VCaP (cell line): ENCODE data around the gene RGP1.

Experiments used
- H3K27ac ChIP-seq: fragments of 450-650 bp; 2 replicates; pipeline ENCODE4 v1.5.1; 2017
- TF ChIP-seq, protein P1 (sequence below): fragments of 450-650 bp; conservative IDR thresholded peaks from 2 replicates; pipeline ENCODE4 v1.5.1; 2017; ENCODE audit warnings: mild to moderate bottlenecking, moderate library complexity

The RGP1 gene

GRCh38 chr9:35746583-35746982, 2.5 kb upstream of the RGP1 start:
- TF ChIP-seq, protein P1, sequence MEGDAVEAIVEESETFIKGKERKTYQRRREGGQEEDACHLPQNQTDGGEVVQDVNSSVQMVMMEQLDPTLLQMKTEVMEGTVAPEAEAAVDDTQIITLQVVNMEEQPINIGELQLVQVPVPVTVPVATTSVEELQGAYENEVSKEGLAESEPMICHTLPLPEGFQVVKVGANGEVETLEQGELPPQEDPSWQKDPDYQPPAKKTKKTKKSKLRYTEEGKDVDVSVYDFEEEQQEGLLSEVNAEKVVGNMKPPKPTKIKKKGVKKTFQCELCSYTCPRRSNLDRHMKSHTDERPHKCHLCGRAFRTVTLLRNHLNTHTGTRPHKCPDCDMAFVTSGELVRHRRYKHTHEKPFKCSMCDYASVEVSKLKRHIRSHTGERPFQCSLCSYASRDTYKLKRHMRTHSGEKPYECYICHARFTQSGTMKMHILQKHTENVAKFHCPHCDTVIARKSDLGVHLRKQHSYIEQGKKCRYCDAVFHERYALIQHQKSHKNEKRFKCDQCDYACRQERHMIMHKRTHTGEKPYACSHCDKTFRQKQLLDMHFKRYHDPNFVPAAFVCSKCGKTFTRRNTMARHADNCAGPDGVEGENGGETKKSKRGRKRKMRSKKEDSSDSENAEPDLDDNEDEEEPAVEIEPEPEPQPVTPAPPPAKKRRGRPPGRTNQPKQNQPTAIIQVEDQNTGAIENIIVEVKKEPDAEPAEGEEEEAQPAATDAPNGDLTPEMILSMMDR, result no peak
- H3K27ac ChIP-seq, result peak overlapping the region; percentile 96; the same call in 1 of the 2 replicates

- TF ChIP-seq, protein P1, result no peak
- H3K27ac ChIP-seq, result peak overlapping the region; percentile 96
These were observed 737 bp upstream of the RGP1 start for GRCh38 chr9:35748242-35748857.

GRCh38 chr9:35749515-35750255, 598 bp downstream of the RGP1 start:
- H3K27ac ChIP-seq, result peak overlapping the region; percentile 96

DNA sequence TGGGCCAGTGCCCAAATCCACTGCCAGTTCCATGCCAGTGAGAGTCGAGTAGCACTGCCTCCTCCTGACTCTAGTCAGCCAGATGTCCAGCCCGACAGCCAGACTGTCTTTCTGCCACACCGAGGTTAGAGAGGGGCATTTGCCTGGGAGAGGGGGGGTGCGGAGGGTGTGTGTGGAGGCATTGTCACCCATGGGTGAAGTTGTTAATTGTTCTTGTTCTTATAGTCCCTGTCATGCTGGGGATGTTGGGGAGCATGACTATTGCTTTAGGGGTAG, 1.1 kb downstream of the RGP1 start:
- H3K27ac ChIP-seq, result peak overlapping the region; percentile 96
- TF ChIP-seq, protein P1, result no peak

More at GRCh38 chr9:35749515-35750255, 598 bp downstream of the RGP1 start:
- TF ChIP-seq, protein P1, result no peak

GRCh38 chr9:35753466-35753865, 4.4 kb downstream of the RGP1 start:
- TF ChIP-seq, protein P1, result no peak
- H3K27ac ChIP-seq, result no peak overlapping the region

DNA sequence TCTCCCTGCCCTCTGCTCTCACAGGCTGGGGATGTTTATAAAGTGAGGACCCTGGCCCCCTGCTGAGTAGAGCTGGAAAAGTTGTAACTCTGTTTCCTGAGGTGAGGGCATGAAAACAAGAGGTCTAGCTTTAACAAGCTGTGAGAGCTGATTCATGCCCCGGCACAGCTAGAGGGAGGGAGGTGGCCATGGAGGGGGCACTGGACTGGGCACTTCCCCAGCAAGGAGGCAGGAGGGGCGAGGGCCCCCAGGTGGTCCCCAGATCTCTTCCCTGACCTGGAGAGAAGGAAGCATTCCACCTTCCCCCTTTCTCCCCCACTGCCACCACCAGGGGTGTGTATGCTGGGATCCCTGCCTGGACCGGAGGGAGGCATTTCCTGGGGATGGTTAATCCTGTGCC, 5.2 kb downstream of the RGP1 start, which contains the start of gene MSMP:
Gene MSMP, minus strand, starts transcription at position 13 of the 400 bp plus-strand sequence. CDS start 147 bp downstream, outside the sequence.
- TF ChIP-seq, protein P1, result no peak
- no peak within 1 kb of the TSS for H3K27ac ChIP-seq

DNA sequence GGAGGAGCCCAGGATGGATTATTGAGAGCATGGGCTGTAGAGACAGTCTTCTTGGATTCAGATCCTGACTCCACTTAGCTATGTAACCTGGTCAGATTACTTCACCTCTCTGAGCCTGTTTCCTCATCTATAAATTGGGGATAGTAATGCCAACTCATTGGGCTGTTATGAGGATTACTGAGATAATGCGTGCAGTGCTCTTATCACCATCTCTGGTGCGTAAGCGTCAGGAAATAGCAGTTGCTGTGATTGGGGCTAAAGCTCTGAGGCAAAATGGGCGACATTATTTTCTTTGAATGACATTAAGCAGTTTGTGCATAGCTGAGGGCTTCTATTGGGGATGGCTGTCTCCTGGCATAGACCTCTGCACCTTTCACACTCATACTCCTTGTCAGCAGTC, 6.0 kb downstream of the RGP1 start:
- TF ChIP-seq, protein P1, result no peak
- H3K27ac ChIP-seq, result no peak overlapping the region
